ENCODE results near the gene DCUN1D2.

DNA sequence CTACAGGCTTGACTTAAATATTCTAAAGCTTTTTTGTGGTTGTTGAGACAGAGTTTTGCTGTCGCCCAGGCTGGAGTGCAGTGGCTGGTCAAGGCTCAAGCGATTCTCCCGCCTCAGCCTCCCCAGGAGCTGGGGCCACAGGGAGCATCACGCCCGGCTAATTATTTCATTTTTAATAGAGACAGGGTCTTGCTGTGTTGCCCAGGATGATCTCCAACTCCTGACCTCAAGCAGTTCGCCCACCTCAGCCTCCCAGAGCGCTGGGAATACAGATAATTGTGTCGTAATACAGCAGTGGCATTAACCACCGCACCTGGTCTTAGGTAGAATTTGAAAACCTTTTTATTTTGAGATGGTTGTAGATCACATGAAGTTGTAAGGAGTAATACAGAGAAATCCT is 1.5 kb upstream of the DCUN1D2 start:
- TF ChIP-seq, protein P1, sequence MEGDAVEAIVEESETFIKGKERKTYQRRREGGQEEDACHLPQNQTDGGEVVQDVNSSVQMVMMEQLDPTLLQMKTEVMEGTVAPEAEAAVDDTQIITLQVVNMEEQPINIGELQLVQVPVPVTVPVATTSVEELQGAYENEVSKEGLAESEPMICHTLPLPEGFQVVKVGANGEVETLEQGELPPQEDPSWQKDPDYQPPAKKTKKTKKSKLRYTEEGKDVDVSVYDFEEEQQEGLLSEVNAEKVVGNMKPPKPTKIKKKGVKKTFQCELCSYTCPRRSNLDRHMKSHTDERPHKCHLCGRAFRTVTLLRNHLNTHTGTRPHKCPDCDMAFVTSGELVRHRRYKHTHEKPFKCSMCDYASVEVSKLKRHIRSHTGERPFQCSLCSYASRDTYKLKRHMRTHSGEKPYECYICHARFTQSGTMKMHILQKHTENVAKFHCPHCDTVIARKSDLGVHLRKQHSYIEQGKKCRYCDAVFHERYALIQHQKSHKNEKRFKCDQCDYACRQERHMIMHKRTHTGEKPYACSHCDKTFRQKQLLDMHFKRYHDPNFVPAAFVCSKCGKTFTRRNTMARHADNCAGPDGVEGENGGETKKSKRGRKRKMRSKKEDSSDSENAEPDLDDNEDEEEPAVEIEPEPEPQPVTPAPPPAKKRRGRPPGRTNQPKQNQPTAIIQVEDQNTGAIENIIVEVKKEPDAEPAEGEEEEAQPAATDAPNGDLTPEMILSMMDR (IDR thresholded peaks at IDR 0.05), result no peak
- TF ChIP-seq POLR2A (IDR thresholded peaks at IDR 0.05) (no peak), EP300 (IDR thresholded peaks at IDR 0.05) (no peak), POLR2AphosphoS5 (IDR thresholded peaks at IDR 0.05) (no peak)
